NT2/D1 (cell line): ENCODE results near the gene SDK1.

ENCODE experiments used
- YY1 ChIP-seq: IDR thresholded peaks from 2 replicates; pipeline ENCODE4 v1.6.1; 2011; ENCODE audit not compliant: insufficient read length, insufficient read depth
- ZNF274 ChIP-seq: IDR thresholded peaks from 2 replicates; pipeline ENCODE4 v1.6.1; 2011; ENCODE audit warnings: mild to moderate bottlenecking, low read depth, low read length

- TF ChIP-seq ZNF274 (no peak), YY1 (no peak)
Observed at GRCh38 chr7:3984456-3984855, 683.4 kb downstream of the SDK1 start.
